ENCODE measurements around the gene HEATR5B. TPM values are rescaled to one million over a fixed set of nuclear protein-coding genes. Genes with fewer than 3 reads are reported as not detected.
"Not testable (repeated sequence)": the region's sequence is repeated elsewhere in the genome, so short reads cannot be mapped to it uniquely, and the experiment has no call there.

The HEATR5B gene
- total RNA-seq, 1 experiment from 2014 or later = 12.6 TPM

- Mint-ChIP-seq H3K27ac (no peak overlapping the region), H3K36me3 (peaks cover 7% of the 10 kb centered on the region), H3K4me3 (no peak overlapping the region), H3K9me3 (peaks cover 4% of the 10 kb centered on the region; the same call in 1 of the 2 replicates), H3K27me3 (ENCODE audit: low read depth) (no peaks in the 10 kb centered on the region), H3K4me1 (no peaks in the 10 kb centered on the region)
- ChIA-PET POLR2A (no interaction called here), CTCF (interaction anchor here (0.7 to 1.3 kb wide), 2 partner anchors 169 to 203 kb away, joined by 3 to 4 read pairs; no protein-coding TSS in a partner anchor)
- no peak for DNase-seq (ENCODE audit: low spot score)
- no peak for TF ChIP-seq ZNF138 (CRISPR knock-in tag; conservative IDR thresholded peaks at IDR 0.05)
- TF ChIP-seq, protein P1, sequence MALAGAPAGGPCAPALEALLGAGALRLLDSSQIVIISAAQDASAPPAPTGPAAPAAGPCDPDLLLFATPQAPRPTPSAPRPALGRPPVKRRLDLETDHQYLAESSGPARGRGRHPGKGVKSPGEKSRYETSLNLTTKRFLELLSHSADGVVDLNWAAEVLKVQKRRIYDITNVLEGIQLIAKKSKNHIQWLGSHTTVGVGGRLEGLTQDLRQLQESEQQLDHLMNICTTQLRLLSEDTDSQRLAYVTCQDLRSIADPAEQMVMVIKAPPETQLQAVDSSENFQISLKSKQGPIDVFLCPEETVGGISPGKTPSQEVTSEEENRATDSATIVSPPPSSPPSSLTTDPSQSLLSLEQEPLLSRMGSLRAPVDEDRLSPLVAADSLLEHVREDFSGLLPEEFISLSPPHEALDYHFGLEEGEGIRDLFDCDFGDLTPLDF (CRISPR knock-in tag; IDR thresholded peaks at IDR 0.05) = no peak
- no peak for ATAC-seq
These were observed 96.2 kb downstream of the HEATR5B start for GRCh38 chr2:36988008-36988407.

DNA sequence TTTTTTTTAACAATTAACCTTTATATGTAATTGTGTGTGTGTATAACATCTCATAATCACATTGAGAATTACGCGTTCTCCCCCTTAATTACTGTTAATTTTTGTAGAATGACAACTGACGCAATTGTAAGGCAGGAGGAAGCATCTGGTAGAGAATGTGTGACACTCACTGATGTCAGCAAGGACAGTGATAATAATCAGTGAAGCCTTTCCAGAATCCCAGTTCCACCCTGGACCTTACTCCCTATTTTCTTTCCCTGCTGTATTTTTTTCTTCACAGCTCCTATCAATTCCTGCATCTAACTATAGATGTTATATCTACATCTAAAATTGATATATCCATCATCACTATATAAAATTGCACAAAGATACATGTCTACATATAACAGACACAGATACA, 101.7 kb downstream of the HEATR5B start:
- H3K27me3 Mint-ChIP-seq (ENCODE audit: low read depth) = no peaks in the 10 kb centered on the region
- H3K27ac Mint-ChIP-seq = no peak overlapping the region
- no peak overlapping the region for H3K4me3 Mint-ChIP-seq
- no peak for TF ChIP-seq ZNF317 (CRISPR knock-in tag; IDR thresholded peaks at IDR 0.05; ENCODE audit: borderline replicate concordance, low read depth)
- TF ChIP-seq ZBTB21 (CRISPR knock-in tag; IDR thresholded peaks at IDR 0.05; ENCODE audit: borderline replicate concordance) = no peak
- TF ChIP-seq JAZF1 (CRISPR knock-in tag; IDR thresholded peaks at IDR 0.05) = no peak
- TF ChIP-seq MXD4 (CRISPR knock-in tag; IDR thresholded peaks at IDR 0.05; ENCODE audit: borderline replicate concordance) = no peak
- no peak for TF ChIP-seq ZSCAN18 (CRISPR knock-in tag; IDR thresholded peaks at IDR 0.05)
- TF ChIP-seq, protein P2, sequence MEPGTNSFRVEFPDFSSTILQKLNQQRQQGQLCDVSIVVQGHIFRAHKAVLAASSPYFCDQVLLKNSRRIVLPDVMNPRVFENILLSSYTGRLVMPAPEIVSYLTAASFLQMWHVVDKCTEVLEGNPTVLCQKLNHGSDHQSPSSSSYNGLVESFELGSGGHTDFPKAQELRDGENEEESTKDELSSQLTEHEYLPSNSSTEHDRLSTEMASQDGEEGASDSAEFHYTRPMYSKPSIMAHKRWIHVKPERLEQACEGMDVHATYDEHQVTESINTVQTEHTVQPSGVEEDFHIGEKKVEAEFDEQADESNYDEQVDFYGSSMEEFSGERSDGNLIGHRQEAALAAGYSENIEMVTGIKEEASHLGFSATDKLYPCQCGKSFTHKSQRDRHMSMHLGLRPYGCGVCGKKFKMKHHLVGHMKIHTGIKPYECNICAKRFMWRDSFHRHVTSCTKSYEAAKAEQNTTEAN (CRISPR knock-in tag; IDR thresholded peaks at IDR 0.05) = no peak
- no peak for TF ChIP-seq EMX1 (CRISPR knock-in tag; IDR thresholded peaks at IDR 0.05)
- no peaks in the 10 kb centered on the region for H3K4me1 Mint-ChIP-seq
- CTCF ChIA-PET = interaction anchor here (0.8 kb wide), 1 partner anchor 197 kb away, joined by 3 read pairs; no protein-coding TSS in a partner anchor
- DNase-seq (ENCODE audit: low spot score) (no peak), ATAC-seq (no peak)
- POLR2A ChIA-PET = no interaction called here
- H3K36me3 Mint-ChIP-seq = peaks cover 4% of the 10 kb centered on the region; the same call in 1 of the 2 replicates
- peaks cover 9% of the 10 kb centered on the region for H3K9me3 Mint-ChIP-seq

GRCh38 chr2:36981911-36982310, 102.3 kb downstream of the HEATR5B start:
- TF ChIP-seq, protein P3, sequence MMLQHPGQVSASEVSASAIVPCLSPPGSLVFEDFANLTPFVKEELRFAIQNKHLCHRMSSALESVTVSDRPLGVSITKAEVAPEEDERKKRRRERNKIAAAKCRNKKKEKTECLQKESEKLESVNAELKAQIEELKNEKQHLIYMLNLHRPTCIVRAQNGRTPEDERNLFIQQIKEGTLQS (CRISPR knock-in tag; conservative IDR thresholded peaks at IDR 0.05) = no peak
- Mint-ChIP-seq H3K27me3 (ENCODE audit: low read depth) (no peaks in the 10 kb centered on the region), H3K9me3 (peaks cover 9% of the 10 kb centered on the region), H3K36me3 (peaks cover 4% of the 10 kb centered on the region; the same call in 1 of the 2 replicates), H3K27ac (no peak overlapping the region), H3K4me1 (no peaks in the 10 kb centered on the region), H3K4me3 (no peak overlapping the region)
- no peak for DNase-seq (ENCODE audit: low spot score)
- ChIA-PET POLR2A (no interaction called here), CTCF (interaction anchor here (0.8 kb wide), 1 partner anchor 197 kb away, joined by 3 read pairs; no protein-coding TSS in a partner anchor)
- ATAC-seq = no peak

DNA sequence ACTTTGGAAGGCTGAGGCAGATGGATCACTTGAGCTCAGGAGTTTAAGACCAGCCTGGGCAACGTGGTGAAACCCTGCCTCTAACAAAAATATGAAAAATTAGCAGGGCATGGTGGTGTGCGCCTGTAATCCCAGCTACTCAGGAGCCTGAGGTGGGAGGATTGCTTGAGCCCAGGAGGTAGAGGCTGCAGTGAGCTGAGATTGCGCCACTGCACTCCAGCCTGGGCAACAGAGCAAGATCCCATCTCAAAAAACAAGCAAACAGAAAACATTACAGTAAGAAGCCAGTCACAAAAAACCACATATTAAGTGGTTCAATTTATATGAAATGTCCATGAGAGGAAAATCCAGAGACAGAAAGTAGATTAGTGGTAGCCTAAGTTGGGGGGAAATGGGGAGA, 105.2 kb downstream of the HEATR5B start:
- H3K36me3 Mint-ChIP-seq; DNase-seq (ENCODE audit: low spot score); H3K9me3 Mint-ChIP-seq; H3K4me1 Mint-ChIP-seq; POLR2A ChIA-PET; CTCF ChIA-PET; H3K27ac Mint-ChIP-seq; H3K27me3 Mint-ChIP-seq (ENCODE audit: low read depth); ATAC-seq; H3K4me3 Mint-ChIP-seq: not testable (repeated sequence)

DNA sequence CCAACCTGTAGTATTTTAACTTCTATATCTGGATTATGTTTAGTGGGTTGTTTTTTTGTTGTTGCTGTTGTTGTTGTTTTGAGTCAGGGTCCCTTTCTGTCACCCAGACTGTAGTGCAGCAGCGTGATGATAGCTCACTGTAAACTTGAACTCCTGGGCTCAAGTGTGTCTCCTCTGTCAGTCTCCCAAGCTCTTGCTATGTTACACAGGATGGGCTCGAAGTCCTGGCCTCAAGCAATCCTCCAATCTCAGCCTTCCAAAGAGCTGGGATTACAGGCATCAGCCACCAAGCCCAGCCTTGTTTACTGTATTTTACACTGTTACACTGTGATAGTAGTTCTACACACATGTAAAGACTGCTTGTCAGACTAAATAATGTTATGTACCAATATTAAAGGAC, 108.1 kb downstream of the HEATR5B start:
- no peak for ATAC-seq
- ChIA-PET CTCF (no interaction called here), POLR2A (no interaction called here)
- TF ChIP-seq ZNF281 (CRISPR knock-in tag; IDR thresholded peaks at IDR 0.05) = no peak
- no peak for DNase-seq (ENCODE audit: low spot score)
- peaks cover 4% of the 10 kb centered on the region; the same call in 1 of the 2 replicates for H3K36me3 Mint-ChIP-seq
- peaks cover 3% of the 10 kb centered on the region for H3K4me1 Mint-ChIP-seq
- H3K27ac Mint-ChIP-seq = no peak overlapping the region
- H3K4me3 Mint-ChIP-seq = no peak overlapping the region
- H3K27me3 Mint-ChIP-seq (ENCODE audit: low read depth) = no peaks in the 10 kb centered on the region
- peaks cover 9% of the 10 kb centered on the region for H3K9me3 Mint-ChIP-seq

Data from WTC11 (cell line).